NCI-H1694 treated with DMSO at 0.1 percent for 48 hours (cell line): Measurements from ENCODE around the gene FAM162A.
"Not testable (repeated sequence)": the region's sequence is repeated elsewhere in the genome, so short reads cannot be mapped to it uniquely, and the experiment has no call there.

Source experiments
- DNase-seq: peaks from one replicate; lab custom pipeline; 2025; lab: John Stamatoyannopoulos, UW

The FAM162A gene, protein sequence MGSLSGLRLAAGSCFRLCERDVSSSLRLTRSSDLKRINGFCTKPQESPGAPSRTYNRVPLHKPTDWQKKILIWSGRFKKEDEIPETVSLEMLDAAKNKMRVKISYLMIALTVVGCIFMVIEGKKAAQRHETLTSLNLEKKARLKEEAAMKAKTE

DNA sequence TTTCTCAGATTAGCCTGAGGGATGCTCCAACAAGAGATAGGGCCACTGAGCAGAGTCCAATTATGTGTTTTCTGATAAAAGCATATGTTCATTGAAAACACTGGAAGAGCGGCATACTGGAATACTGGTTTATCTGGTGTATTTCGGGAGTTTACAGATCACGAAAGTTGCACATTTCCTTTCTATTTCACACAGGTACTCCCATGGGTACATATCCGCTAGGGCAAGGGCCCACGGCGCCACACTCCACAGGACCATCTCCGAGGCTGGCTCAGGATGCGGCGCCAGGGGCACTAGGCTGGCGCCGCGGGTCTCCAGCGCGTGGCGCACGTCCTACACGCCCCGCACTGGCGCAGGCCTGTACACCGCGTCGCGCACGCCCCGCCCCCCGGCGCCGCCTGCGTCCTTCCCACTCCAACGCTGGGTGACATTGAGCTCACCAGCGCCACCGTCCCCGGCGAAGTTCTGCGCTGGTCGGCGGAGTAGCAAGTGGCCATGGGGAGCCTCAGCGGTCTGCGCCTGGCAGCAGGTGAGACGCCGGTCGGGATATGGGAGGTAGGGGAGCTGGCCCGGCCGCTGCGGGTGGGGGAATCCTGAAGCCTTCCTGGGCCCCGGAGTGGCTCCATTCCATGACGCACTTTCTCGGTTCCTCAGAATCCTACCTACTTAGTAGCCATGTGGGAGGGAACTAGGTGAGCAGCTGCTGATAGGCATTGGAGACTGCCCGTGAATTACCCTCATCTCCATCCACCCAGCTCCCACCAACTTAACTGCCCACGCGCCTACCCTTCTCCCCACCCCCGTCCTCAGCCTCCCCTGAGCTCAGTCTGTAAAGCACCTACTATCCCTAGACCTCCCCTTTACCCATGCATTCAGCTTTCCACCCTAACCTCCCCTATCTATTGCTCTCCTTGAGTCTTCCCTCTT lies at the start of gene FAM162A:
Gene FAM162A, plus strand, starts transcription at position 412 of the 927 bp plus-strand sequence. Its CDS starts 84 bp downstream, at position 496.
- DNase-seq: peak; percentile 76

DNA sequence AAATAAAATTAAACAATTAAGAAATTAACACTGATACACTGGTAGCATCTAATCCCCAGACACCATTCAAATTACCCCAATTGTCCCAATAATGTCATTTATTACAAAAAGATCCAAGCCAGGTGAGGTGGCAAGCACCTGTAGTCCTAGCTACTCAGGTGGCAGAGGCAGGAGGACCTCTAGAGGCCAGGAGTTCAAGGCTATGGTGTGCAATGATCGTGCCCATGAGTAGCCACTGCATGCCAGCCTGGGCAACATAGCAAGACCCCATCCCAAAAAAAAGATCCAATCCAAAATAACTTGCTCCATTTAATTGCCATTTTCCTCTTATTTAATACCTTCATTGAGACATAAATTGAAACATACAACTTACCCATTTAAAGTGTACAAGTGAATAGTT lies 41.2 kb upstream of the FAM162A start:
- DNase-seq: no peak

DNA sequence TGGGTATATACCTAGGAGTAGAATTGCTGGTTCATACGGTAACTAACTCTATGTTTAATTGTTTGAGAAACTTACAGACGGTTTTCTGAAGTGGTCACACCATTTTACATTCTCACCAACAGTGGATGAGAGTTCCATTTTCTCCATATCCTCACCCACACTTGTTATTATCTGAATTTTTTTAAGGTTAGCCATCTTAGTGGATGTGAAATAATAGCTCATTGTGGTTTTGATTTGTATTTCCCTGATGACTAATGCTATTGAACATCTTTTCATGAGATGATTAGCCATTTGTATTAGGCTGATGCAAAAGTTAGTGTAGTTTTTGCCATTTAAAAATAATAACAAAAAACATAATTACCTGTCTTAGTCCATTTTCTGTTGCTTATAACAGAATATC lies 40.3 kb upstream of the FAM162A start:
- no peak for DNase-seq

DNA sequence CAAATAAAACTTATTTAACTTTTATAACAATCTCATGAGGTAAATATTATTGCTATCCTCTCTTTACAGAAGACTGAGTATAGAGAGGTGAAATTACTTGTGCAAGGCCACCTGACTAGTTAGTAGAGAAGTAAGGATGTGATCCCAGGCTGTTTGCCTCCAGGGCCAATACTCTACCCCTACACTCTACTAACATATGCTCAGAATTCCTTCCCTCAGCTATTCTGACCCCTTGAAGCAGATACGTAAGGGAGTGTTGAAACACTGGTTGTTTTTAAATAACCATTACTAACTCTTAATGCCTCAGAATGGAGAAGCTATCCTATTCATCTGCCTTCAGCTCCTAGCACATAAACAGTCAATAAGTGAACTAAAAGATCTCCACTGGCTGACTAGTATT lies 34.8 kb upstream of the FAM162A start:
- no peak for DNase-seq

DNA sequence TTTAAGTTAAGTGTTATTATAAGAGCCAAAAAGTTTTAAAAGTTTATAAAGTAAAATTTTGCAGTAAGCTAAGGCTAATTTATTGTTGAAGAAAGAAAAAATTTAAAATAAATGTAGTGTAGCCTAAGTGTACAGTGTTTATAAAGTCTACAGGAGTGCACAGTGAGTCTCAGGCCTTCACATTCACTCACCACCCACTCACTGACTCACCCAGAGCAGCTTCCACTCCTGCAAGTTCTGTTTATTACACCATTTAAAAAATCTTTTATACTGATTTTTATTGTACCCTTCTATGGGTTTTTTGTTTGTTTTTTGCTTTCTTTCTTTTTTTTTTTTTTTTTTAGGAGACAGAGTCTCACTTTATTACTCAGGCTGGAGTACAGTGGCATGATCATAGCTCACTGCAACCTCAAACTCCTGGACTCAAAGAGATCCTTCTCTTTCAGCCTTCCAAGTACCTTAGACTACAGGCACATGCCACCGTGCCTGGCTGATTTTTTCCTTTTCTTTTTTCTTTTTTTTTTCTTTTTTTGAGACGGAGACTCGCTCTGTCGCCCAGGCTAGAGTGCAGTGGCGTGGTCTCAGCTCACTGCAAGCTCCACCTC lies 33.1 kb upstream of the FAM162A start:
- no peak for DNase-seq

DNA sequence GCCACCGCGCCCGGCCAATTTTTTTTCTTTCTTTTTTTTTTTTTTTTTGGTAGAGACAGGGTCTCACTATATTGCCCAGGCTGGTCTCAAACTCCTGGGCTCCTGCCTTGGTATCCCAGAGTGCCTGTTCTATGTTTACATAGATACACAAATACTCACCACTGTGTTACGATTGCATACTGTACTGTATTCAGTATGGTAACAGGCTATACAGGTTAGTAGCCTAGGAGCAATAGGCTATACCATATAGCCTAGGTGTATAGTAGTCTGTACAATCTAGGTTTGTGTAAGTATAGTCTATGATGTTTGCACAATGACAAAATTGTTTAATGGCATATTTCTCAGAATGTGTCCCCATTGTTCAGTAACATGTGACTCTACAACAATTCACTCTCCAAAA lies 32.4 kb upstream of the FAM162A start:
- DNase-seq: no peak

DNA sequence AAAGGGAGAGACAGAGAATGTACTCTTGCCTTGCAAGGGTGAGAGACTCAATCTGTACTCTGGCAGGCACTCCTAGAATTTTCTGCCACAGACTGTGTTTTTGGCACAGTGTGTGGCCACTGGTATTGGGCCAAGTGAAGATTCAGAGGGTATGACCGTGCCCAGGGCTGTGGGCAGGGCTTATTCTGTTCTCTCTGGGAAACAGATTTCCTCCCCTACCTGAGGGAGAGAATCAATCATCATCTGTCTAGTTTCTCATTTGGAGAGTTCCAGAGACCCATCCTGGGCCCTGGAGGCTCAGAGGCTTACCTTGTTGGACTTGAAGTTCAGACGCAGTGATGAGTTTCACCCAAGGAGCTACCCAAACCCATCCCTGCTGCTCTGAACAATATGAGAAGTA lies 30.8 kb upstream of the FAM162A start:
- DNase-seq: peak; percentile 12

DNA sequence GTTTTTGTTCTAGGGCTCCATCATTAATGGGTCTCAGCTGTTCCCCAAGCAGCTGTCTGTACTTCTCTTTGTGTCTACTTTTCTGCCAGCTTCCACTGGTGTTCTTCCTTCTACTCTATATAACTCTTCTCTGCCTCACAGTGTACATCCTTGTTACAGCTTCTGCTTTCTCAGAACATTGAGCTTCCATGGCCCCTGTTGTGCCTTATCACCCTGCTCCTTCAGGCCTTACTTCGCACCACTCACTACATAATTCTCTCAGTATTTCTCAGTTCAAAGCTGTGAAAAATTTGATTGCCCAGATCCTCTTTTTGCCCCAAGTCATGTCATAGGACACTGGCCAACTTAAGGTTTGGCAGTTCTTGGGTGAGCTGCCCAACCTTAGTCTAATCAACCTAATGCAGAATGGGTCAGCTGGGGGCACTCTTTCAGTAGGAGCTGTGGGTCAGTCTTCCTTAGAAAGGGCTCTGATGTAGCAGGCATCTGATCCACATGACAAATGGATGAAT lies 30.0 kb upstream of the FAM162A start:
- DNase-seq: no peak

DNA sequence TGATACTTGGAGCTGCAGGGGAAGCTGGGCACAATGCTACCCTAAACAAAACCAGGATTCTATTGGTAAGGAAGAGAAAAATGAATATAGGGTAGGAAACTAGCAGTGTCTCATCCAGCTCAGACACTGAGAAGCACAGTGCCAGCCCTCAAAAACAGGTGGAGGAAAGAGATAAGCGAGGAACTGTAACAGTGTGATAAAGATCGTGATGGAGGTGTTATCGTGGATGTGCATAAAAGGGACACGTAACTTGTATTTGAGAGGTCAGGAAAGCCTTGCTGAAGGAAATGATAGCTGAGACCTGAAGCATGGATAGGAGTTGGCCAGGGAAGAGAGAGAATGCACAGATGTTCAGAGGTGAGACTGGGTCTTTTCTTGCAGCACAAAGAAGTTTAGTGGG lies 28.4 kb upstream of the FAM162A start:
- no peak for DNase-seq

DNA sequence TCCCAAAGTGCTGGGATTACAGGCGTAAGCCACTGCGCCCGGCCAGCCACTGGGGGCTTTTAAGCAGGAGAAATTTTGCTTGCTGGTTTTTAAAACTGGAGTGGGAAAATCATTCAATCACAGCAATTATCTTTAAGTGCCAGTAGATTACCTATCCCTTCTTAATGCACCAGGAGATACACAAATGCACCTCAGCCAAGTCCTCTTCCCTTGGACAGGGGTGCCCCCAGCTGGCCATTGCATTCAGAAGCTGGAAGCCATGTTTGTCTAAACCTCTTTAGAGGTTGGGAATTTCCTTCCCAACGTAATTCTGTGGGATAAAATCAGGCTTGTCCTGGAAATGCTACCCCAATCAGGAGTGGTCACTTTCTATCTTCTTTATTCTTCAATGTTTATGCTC lies 27.6 kb upstream of the FAM162A start:
- DNase-seq: no peak

DNA sequence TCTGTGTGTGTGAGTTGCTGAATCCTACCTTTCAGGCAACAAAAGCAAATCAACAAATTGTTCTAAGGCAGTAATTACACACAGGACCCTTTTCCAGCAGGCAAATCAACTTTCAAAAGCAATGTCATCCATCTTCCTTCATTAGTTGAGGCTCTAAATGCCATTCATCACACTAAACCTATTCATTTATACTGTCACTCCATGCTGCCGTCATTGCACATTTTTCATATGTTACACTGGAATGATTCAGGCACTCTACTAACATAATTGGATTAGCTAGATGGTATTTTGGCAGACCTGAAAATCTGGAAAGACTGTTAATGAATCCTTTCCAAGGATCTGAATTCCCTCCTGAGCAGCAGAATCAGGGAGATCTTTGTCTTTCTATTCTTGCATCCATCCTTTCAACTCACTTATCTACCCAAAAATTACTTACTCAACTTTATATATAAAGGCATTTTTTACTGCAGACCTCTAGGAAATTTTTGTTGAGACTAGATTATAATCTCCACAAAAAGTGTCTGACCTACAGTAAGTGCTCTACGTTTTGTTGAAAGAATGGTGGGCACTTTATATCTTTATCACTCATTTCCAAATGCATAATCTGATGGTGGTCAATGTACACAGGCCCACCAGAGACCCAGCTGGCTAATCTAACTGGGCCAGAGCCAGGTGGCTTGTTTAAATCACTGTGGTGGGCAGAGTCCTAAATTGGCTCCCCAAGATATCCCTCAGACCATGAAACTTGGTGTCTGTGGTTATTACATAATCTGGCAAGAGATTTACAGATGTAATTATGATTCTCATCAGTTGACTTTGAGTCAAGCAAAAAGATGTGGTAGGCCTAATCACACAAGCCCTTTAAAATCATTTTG lies 25.9 kb upstream of the FAM162A start:
- no peak for DNase-seq

DNA sequence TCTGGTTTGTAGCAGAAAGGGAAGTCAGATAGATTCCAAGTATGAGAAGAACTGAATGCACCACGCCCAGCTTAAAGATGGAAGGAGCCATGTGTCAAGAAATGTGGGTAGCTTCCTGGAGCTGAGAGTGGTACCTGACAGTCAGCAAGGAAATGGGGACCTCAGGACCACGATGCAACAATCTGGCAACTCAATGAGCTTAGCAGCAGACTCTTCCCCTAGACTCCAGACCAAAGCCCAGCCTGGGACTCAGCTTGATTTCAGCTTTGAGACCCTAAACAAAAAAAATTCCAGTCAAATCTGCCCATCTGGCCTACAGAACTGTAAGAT lies 25.3 kb upstream of the FAM162A start:
- DNase-seq: no peak

DNA sequence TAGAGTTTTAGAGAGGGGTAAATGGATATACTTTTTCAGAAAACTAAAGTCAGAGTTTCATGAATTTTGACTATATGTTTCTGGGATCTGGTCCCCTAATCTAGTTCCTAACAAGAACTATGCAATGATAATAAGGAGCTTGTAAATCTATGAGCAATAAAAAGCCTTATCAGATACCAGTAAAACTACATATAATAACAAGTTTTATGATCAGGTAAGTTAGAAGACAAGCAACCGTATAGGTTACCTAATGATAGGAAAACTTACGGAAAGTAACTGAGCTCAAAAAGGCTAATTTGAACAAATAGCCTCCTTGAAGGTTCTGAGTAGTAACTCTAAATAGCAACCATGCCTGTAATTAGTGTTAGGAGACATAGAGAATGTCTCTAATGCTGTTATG lies 22.0 kb upstream of the FAM162A start:
- DNase-seq: no peak

DNA sequence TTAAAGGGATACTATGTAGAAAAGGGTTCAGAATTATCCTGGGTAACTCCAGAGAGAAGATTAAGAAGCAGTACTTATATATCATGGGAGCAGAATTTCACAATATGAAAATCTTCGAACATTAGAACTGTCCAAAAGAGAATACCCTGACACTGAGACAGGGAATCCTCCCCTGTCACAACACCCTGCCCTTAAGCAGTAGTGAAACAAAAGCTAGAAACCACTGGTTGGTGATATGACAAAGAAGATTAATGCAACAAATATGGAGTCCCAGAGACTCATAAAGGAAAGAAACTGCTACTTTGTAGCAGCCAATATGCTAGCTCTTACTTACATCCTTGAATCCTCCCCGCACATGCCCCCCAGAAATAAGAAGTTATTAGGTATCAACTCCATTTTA lies 19.5 kb upstream of the FAM162A start:
- no peak for DNase-seq

DNA sequence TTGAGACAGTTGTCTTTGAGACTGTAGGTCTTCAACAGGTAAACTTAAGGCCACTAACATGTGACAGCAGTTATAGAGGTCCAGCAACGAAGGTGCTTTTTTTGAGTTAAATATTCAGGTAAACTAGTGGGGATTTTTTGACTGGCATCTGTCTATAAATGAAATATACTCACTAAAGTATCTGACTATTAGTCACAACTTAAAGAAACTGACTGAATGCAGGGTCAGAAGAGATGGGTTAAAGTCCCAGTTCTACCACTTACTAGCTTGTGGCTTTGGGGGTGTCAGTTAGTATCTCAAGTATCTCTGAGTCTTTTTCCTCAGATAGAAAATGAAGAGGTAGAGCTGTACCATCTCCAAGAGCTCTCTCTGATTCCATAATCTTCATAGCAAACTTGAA lies 18.9 kb upstream of the FAM162A start:
- DNase-seq: no peak

DNA sequence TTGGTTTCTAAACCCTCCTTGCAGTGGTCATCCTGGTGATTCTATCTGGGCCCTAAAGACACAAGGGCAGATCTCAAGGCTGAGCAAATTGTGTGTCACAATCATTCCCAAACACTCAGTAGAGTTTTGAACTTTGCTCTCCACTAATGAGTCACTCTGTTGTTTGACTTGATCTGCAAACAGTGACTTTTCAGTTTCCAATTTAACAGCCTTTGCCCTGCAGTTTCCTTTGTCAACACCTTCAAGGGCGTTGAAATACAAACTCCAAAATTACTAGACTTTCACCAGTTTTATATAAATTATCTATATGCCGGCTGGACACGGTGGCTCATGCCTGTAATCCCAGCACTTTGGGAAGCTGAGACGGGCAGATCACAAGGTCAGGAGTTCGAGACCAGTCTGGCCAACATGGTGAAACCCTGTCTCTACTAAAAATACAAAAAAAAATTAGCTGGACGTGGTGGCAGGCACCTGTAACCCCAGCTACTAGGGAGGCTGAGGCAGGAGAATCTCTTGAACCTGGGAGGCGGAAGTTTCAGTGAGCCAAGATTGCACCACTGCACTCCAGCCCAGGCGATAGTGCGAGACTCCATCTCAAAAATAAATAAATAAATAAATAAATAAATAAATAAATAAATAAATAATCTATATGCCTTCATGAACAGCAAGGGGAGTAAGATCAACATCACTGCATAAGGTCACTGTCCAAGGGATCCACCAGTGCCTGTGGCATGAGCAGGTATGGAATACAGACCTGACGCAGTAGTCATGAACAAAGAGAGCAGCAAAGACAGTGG lies 18.2 kb upstream of the FAM162A start:
- not testable (repeated sequence) for DNase-seq

DNA sequence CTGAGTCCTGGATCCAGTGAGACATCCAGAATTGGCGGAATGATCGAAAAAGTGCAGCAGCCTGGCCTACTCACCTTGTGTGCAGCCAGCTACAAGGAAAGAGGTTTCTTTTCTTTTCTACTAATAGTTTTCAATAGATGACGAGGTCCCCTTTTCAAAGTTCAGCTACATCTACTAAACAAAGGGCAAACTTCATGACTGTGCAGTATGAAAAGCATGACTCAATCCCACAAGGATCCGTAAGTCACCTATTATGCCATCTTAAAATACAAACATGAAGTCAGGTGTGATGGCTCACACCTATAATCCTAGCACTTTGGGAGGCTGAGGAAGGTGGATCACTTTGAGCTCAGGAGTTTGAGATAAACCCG lies 17.6 kb upstream of the FAM162A start:
- no peak for DNase-seq

DNA sequence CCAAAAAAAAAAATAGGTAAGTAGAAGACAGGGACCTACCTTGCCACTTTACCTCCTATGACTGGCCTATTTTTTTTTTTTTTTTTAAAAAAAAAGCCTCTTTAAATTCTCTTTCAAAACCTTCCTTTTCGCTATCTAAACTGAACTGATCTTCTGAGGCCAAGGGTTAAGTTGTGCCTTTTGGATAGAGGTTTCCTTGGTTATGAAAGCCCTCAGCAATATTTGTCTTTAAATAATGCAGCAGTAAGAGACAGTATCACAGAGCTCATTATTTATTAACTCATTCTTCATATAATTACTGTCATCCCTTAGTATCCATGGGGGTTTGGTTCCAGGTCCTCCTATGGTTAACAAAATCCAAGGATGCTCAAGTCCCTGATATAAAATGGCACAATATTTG lies 9.9 kb upstream of the FAM162A start:
- no peak for DNase-seq

DNA sequence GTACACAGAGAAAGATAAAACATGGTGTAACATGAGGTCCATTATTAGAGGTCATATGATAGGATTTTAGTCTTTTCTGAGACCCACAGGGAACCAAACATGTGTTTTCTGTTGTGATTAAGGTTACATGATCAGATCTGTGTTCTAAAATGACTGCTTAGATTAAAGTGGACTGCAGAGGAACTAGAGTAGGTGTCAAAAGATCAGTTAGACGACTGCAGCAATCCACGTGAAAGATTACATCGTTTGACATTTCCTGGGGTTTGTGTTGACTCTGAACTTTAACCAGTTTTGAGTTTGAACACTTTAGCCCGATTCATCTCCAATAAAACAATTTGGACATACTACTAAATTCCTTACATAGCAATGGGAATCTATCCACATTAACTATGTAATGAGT lies 6.0 kb upstream of the FAM162A start:
- no peak for DNase-seq

DNA sequence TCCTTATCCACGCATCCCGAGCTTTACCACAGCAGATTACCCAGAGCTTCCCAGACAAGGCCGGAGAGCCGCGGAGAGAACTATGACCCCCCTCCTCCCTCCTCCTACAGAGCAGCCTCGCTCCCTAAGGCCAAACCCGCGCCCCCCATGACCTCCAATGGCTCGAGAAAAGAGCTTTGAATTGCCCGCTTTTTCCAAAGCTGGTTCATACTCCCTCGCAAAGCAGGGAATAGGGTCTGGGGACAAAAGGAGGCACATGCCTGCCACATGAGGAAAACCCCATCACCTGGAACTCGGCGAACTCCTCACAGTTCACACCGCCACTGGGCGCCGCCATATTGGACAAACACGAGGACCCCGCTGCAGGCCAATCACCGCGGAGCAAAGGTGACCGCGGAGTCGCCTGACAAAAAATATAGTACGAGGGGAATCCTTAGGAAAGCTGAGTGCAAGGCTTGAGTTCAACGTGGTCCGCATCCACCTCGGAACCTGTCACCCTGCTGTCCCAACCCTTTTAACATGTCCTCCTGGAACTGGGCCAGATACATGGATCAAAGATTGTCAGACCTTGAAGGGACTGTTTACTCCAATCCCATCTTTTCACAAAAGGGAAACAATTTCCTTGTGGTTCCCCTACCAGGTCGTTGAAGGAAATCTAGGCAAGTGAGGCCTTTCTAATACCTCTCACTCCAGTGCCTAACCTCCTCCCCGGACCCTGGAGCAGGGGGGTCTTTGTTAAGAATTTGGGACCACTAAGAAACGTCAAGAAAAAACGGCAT lies 905 bp upstream of the FAM162A start, which contains the start of gene MIX23:
Gene MIX23, minus strand, starts transcription at position 344 of the 779 bp plus-strand sequence. Its CDS starts 7 bp downstream, at position 337.
- peak; percentile 72 for DNase-seq
